ELR (cell line): ENCODE measurements around the gene CRTC2.

Experiments used
- DNase-seq: peaks from one replicate; pipeline ENCODE4 v3.0.0-alpha.2; 2015; ENCODE audit warnings: low read depth

Gene CRTC2

GRCh38 chr1:153946622-153947241 lies 11.7 kb downstream of the CRTC2 start, which contains the start of gene DENND4B:
DENND4B (minus strand) TSS chr1:153946718; CDS start chr1:153944374, 2,344 bp downstream.
- DNase-seq, result peak; percentile 84

DNA sequence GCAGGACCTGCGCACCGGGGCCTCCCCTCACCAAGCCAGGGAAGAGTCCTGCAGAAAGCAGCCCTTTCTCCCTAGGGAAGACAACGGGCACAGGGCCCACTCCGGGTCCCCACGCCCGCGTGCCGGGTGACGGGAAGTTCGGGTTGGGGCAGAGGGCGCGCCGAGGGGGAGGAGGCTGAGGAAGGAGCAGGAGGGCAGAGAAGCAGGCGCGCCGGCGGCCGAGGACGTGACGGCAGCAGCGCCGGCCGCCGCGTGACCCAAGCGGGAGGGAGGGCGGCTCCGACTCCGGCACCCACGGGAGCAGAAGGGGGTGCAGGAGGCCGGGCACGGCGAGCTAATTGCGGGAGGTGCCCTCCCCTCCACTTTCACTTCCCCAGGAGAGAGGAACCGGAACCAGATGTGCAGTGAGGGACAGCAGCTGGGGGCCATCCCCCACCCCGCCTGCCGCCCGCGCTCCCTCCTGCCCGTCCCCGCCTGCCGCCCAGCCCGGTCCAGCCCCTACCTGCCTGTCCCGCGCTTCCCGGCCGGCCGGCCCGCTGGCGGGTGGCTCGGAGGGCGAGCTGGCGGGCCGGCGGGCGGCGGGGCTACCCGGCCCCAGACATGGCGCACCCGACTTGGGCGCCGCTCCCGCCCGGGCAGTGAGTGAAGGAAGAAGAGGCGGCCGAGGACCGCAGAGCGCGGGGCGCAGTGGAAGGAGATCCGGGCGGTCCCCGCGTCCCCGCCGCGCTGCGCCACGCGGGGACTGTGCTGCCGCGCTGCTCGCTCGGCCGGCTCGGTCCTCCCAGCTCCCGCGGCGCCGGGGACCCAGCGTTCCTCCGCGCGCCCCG lies 12.4 kb downstream of the CRTC2 start:
- peak; percentile 73 for DNase-seq

GRCh38 chr1:153945131-153945794 lies 13.1 kb downstream of the CRTC2 start:
- DNase-seq, result peak; percentile 30

DNA sequence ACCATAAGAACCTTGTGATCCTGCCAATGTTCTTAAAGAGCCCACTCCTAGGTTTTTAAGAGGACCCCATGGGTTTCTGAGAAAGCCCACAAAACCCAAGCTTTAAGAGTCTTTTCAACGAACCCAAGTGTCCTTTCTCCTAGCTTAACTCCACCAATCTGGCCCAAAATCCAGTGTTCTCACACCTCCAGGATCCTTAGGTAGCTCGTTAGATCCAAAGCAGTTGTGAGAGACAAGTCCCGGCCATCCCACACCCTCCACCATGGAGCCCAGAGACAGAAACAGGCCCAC lies 13.6 kb downstream of the CRTC2 start:
- no peak for DNase-seq

GRCh38 chr1:153944005-153944826 lies 14.2 kb downstream of the CRTC2 start:
- no peak for DNase-seq

GRCh38 chr1:153942766-153943549 lies 15.5 kb downstream of the CRTC2 start:
- DNase-seq, result no peak

GRCh38 chr1:153941826-153942725 lies 16.3 kb downstream of the CRTC2 start:
- DNase-seq, result no peak

DNA sequence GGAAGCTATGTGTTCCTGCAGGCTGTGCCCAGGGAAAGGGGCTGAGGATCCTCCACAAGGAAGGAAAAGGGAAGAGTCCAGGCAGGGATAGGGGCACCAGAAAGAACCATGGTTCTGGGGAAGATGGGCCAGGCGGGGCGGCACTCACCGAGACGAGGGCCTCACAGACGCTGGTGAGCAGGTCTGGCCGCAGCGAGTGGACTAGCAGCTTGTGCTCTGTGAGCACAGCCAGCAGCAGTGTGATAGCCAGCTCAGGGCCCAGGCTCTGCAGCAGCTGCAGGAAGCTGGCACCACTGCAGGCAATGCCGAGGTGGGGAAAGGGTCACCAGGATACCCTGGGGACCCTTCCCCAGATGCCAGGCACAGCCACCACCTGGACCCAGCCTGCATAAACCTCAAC lies 17.7 kb downstream of the CRTC2 start:
- DNase-seq, result no peak

DNA sequence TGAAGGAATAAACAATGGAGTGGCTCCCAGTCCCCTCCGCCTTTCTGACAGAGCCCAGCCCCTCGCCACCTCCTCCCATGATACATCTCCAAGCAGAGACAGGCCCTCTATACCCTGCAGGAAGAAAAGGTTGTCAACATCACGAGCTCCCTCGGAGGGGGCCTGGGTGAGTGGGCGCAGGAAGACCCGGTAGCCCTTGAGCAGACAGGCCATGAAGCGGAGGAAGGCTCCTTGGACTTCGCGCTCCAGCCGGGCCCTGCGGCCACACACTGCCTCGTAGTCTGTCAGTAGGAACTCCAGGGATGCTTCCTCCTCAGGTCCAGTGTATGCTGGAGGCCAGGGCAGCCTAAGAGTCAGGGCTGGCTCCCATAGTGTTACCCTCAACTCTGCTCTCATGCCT lies 18.9 kb downstream of the CRTC2 start:
- no peak for DNase-seq

- no peak for DNase-seq
Measured at GRCh38 chr1:153938996-153939395, 19.4 kb downstream of the CRTC2 start.

- no peak for DNase-seq
Measured at GRCh38 chr1:153937331-153937730, 21.1 kb downstream of the CRTC2 start.

DNA sequence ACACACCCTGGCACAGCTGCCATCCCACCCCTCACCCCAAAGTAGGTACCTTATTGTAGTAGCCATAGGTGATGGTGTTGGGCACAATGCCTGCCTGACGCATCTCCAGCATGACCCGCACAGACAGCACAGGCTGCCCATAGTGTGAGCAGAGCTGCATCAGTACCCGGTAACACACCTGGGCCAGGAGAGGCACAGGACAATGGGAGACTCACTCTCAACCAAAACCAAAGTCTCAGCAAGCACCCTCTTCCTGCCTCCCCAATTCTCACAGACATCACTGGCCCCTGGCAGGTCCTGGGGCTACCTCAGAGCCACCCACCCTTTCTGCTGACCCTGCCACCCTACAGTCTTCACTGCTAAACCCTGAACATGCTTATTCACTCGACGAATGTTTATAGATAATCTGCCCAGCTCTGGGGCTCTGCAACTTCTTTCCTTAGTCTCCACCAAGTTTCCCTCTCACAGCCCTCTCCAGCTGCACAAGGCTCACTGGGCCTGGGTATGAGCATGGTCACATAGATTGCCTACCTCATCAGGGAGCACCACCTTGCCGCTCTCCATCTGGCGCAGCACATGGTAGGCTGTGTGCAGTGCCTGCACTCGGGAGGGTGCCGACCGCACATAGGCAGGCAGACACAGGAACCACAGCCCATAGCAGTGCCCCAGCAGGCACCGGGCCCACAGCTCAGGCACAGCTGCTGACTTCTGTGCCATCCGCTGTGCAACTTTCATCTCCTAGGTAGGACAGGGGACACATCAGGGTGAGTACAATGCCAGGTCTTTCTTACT lies 22.2 kb downstream of the CRTC2 start:
- no peak for DNase-seq

DNA sequence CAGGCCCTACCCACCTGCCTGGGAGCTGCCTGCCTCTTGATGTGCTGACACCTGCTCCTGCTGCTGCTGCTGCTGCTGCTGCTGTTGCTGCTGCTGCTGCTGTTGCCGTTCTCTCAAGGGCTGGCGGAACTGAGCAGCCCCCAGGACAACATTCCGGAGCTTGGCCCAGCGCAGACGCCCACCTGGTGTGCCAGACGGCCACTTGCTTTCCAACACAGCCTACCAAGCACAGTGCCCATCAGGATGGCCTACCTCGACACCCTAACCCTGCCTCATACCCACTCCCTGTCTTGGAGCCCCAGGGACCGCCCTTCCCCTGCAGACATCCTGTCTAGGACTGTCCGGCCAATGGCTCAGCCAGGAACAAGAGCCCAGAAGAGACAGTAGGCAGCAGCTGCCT lies 23.7 kb downstream of the CRTC2 start:
- no peak for DNase-seq

DNA sequence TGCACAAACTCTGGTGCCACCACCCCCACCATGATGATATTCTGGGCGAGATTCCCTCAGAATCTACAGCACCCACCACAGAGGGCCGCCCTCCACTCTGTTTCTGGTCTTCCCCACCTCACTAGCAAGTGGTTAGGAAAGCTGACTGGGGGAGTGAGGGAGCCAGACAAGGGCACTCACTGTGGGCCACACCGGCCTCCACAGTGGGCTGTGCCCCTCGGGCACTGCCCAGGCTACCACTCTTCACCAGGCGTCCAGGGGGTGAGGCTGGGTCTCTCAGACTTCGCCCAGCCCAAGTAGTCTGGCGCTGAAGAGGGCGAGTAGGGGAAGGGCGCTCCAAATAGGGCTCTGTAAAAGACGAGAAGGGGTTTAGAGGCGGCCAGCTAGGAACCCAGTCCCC lies 24.5 kb downstream of the CRTC2 start:
- DNase-seq, result no peak

GRCh38 chr1:153933430-153933829 lies 25.0 kb downstream of the CRTC2 start:
- DNase-seq, result no peak

- DNase-seq, result no peak
Measured at GRCh38 chr1:153932156-153933131, 26.0 kb downstream of the CRTC2 start.

- no peak for DNase-seq
Measured at GRCh38 chr1:153929981-153930948, 28.1 kb downstream of the CRTC2 start.
